ENCODE results near the gene PLCE1.

GRCh38 chr10:94036766-94037033 is 43.0 kb downstream of the PLCE1 start:
- TF ChIP-seq POLR2A (IDR thresholded peaks at IDR 0.05; ENCODE audit: low read length) (no peak), GATA1 (IDR thresholded peaks at IDR 0.05; ENCODE audit: low read depth, low read length) (no peak)

Data from erythroblast (primary cell).